Subcutaneous abdominal adipose tissue (tissue), 5 donors: ENCODE data around the gene FEM1A.
A peak's percentile ranks its signal among the peaks of the same experiment; 100 is the strongest.
"Not testable (repeated sequence)": the region's sequence is repeated elsewhere in the genome, so short reads cannot be mapped to it uniquely, and the experiment has no call there.

ENCODE experiments used
- H3K27ac ChIP-seq: one replicate; pipeline ENCODE4 v1.7.0; 2013; ENCODE audit warnings: low read depth, mild to moderate bottlenecking, inconsistent platforms, low read length, moderate library complexity
- H3K27me3 ChIP-seq, 5 donors: one replicate each; pipeline ENCODE4 v1.7.0; 2013; ENCODE audit warnings: low read length in 5 of 5, inconsistent platforms in 1 of 5; ENCODE audit not compliant: control insufficient read depth in 5 of 5, insufficient read depth in 4 of 5
- H3K36me3 ChIP-seq, 5 donors: one replicate each; pipeline ENCODE4 v1.7.0; 2013; ENCODE audit warnings: low read length in 5 of 5; ENCODE audit not compliant: control insufficient read depth in 5 of 5, insufficient read depth in 5 of 5
- H3K4me1 ChIP-seq, 5 donors: one replicate each; pipeline ENCODE4 v1.7.0; 2013; ENCODE audit warnings: low read length in 5 of 5, mild to moderate bottlenecking in 3 of 5, moderate library complexity in 1 of 5; ENCODE audit not compliant: control insufficient read depth in 5 of 5, insufficient read depth in 5 of 5
- H3K4me3 ChIP-seq, 5 donors: one replicate each; pipeline ENCODE4 v1.7.0; 2013; ENCODE audit warnings: low read length in 5 of 5, low read depth in 1 of 5
- H3K9ac ChIP-seq, 5 donors: one replicate each; pipeline ENCODE4 v1.7.0; 2013; ENCODE audit warnings: low read length in 5 of 5, mild to moderate bottlenecking in 4 of 5, moderate library complexity in 3 of 5
- H3K9me3 ChIP-seq, 5 donors: one replicate each; pipeline ENCODE4 v1.7.0; 2013; ENCODE audit warnings: low read length in 5 of 5; ENCODE audit not compliant: control insufficient read depth in 5 of 5
- donor health status: healthy.
- donor health status: healthy.
- donor health status: healthy.
- donor health status: healthy.
- donor health status: healthy.

The FEM1A gene

DNA sequence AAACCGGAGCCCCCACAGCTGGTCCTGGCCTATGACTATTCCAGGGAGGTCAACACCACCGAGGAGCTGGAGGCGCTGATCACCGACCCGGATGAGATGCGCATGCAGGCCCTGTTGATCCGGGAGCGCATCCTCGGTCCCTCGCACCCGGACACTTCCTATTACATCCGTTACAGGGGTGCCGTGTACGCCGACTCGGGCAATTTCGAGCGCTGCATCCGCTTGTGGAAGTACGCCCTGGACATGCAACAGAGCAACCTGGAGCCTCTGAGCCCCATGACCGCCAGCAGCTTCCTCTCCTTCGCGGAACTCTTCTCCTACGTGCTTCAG lies 1.3 kb downstream of the FEM1A start:
- peaks cover 5 to 47% (median 22%) of the 10 kb centered on the region in 5 donors for H3K4me1 ChIP-seq
- H3K27ac ChIP-seq, H3K27me3 ChIP-seq, H3K9ac ChIP-seq, H3K9me3 ChIP-seq: not testable (repeated sequence)
- peaks cover 0 to 37% (median 29%) of the 10 kb centered on the region in 5 donors for H3K36me3 ChIP-seq
- H3K4me3 ChIP-seq, result peak overlapping the region in 2 of 5 donors; percentile 78 to 88

DNA sequence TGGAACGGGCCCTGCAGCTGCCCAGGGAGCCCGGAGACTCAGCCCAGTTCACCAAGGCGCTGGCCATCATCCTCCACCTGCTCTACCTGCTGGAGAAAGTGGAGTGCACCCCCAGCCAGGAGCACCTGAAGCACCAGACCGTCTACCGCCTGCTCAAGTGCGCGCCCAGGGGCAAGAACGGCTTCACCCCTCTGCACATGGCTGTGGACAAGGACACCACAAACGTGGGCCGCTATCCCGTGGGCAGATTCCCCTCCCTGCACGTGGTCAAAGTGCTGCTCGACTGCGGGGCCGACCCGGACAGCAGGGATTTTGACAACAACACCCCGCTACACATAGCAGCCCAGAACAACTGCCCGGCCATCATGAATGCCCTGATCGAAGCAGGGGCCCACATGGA lies 1.7 kb downstream of the FEM1A start:
- H3K36me3 ChIP-seq, result peaks cover 0 to 37% (median 29%) of the 10 kb centered on the region in 5 donors
- H3K27me3 ChIP-seq, H3K27ac ChIP-seq: not testable (repeated sequence)

DNA sequence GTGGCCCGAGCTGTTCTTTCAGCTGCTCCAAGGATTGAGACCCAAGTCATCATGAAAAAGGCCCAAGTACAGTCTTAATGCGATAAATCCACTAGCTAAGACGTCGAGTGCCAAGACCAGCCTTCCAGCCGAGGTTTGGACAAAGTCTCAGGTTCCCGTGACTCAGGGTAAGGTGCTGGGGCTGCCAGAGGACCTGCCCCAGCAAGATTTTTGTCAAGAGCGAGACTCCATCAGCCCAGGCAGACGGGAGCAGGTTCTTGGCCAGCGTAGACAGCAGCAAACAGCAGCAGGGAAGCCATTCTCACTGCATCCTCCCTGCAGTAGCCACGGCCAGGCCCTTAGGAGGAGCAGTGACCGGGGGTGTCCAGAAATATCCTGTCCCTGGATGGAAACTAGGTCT lies 3.4 kb downstream of the FEM1A start:
- Histone ChIP-seq H3K4me1 (peaks cover 5 to 44% (median 22%) of the 10 kb centered on the region in 5 donors), H3K36me3 (peaks cover 0 to 41% (median 29%) of the 10 kb centered on the region in 5 donors), H3K27ac (no peak overlapping the region), H3K9me3 (peaks cover 0 to 3% (median 0%) of the 10 kb centered on the region in 5 donors), H3K27me3 (peaks cover 0 to 6% (median 0%) of the 10 kb centered on the region in 5 donors), H3K9ac (no peak overlapping the region), H3K4me3 (no peak overlapping the region)

More for the DNA sequence above, 1.7 kb downstream of the FEM1A start:
- H3K9ac ChIP-seq, H3K9me3 ChIP-seq, H3K4me3 ChIP-seq: not testable (repeated sequence)
- H3K4me1 ChIP-seq, result peaks cover 5 to 44% (median 22%) of the 10 kb centered on the region in 5 donors

DNA sequence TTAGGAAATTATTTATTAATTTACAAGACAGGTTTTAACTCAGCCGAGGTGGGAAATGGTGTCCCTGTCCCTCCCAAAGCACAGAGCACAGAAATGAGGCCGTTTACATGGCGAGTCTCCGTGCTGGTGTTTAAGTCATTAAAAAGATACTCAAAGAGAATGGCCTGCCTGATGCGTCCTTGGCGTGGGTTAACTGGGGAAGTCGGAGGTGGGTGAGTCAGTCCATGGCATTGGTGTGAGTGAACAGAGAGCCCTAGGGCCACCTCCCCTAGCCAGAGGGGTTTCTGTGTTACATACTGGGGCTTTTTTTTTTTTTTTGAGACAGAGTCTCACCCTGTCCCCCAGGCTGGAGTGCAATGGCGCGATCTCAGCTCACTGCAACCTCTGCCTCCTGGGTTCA lies 3.9 kb downstream of the FEM1A start:
- no peak overlapping the region for H3K27ac ChIP-seq
- peaks cover 0 to 41% (median 29%) of the 10 kb centered on the region in 5 donors for H3K36me3 ChIP-seq
- H3K9ac ChIP-seq, result no peak overlapping the region
- peaks cover 0 to 6% (median 0%) of the 10 kb centered on the region in 5 donors for H3K27me3 ChIP-seq
- no peak overlapping the region for H3K4me3 ChIP-seq
- peaks cover 0 to 3% (median 0%) of the 10 kb centered on the region in 5 donors for H3K9me3 ChIP-seq
- H3K4me1 ChIP-seq, result peaks cover 5 to 44% (median 22%) of the 10 kb centered on the region in 5 donors

DNA sequence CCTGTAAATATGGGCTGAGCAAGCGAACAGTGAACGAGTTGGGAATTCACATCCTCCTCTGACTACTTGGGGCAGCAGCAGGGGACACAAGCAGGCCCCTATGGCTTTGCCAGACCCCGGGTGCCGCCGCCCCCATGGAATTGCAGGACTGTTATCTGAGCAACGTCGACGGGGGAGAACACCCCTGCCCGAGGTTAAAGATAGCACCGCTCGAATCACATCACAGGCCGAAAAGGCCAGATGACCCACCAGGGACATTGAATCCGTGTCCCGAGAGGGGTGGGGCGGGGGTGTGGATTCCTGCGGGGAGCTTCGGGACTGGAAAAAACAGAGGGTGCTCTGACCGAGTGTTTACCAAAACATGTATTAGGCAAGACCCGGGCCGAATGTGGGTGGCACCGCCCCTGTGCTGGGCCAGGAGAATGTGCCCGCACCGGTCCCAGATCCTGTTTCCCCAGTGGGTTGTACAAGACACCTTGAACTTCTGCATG lies 9.1 kb downstream of the FEM1A start:
- Histone ChIP-seq H3K27me3 (no peaks in the 10 kb centered on the region), H3K36me3 (peaks cover 0 to 14% (median 8%) of the 10 kb centered on the region in 5 donors), H3K27ac (no peak overlapping the region), H3K9ac (no peak overlapping the region), H3K9me3 (no peaks in the 10 kb centered on the region), H3K4me3 (no peak overlapping the region), H3K4me1 (peaks cover 0 to 11% (median 6%) of the 10 kb centered on the region in 5 donors)

DNA sequence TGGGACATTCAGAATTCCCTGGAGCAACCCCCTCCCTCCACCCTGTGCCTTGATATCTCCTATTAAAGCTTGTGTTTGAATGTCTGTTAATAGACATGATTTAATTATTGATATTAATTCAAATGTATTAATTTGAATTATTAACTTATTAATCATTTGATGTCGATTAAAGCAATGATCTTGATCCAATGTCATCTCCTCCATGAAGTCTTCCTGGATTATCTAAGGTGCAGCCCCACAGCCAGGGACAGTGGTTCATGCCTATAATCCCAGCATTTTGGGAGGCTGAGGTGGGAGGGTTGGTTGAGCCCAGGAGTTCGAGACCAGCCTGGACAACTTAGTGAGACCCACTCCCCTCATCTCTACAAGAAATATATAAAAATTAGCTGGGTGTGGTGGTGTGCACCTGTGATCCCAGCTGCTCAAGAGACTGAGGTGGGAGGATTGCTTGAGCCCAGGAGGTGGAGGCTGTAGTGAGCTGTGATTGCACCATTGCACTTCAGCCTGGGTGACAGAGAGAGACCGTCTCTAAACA lies 9.6 kb downstream of the FEM1A start:
- Histone ChIP-seq H3K27ac (no peak overlapping the region), H3K9ac (no peak overlapping the region), H3K4me1 (peaks cover 0 to 11% (median 6%) of the 10 kb centered on the region in 5 donors), H3K27me3 (no peaks in the 10 kb centered on the region), H3K4me3 (no peak overlapping the region), H3K9me3 (no peaks in the 10 kb centered on the region), H3K36me3 (peaks cover 0 to 12% (median 8%) of the 10 kb centered on the region in 5 donors)

DNA sequence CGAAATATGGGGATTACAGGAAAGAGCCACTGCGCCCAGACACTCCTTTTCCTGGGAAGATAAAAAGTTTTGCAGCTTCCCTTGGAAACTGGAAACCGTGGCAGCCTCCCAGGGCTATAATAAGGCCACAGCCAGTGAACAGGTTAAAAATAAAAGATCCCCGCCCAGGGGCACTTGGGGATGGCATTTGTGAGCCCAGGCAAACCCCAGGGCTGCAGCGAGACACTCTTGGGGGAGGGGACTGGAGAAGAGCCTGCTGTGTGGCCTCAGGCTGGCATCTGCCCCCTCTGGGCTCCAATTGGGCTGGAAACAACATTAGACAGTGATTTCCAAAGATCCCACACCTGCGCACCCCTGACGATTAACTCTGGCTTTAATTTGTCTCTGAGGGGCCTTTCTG lies 11.2 kb downstream of the FEM1A start:
- H3K9me3 ChIP-seq, result no peaks in the 10 kb centered on the region
- peaks cover 0 to 4% (median 0%) of the 10 kb centered on the region in 5 donors for H3K36me3 ChIP-seq
- no peak overlapping the region for H3K9ac ChIP-seq
- H3K4me3 ChIP-seq, result no peak overlapping the region
- H3K4me1 ChIP-seq, result peaks cover 0 to 6% (median 5%) of the 10 kb centered on the region in 5 donors
- H3K27me3 ChIP-seq, result no peaks in the 10 kb centered on the region
- H3K27ac ChIP-seq, result no peak overlapping the region

DNA sequence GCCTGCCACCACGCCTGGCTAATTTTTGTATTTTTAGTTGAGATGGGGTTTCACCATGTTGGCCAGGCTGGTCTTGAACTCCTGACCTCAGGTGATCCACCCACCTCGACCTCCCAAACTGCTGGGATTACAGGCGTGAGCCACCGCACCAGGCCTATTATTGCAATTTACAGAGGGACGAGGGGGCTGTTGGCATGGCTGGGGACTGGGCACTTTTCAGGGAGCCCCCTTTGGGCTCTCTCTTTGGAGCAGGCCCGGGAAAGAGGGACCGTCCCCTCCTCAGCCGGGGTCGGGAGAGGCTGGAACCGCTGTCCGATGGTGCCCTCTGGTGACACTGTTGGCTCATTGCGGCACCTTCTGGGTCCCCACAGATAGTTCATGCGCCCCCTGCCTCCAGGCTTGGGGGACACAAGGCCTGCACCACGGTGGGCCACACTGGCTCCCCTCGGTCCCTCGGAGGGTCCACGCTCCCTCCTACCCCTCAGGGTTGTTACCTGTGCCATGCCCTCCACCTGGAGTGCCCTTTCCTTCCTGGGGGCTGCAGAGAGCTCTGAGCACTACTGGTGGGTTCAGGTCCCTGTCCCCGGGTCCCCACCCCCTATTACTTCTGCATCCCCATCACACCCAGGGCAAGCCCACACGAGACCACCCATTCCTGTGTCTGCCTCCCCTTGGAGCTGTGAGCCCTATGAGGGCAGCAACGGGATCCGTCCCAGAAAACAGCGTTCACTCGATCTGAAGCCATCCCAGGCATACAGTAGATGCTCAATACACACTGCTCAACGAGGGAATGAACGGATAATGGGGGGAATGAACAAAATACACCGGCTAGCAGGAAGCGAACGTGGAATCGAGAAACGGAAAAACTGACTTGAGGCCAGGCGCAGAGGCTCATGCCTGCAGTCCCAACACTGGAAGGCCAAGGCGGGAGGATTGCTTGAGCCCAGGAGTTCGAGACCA lies 12.5 kb downstream of the FEM1A start:
- Histone ChIP-seq H3K4me3 (peak overlapping the region in 1 of 5 donors; percentile 11), H3K9ac (no peak overlapping the region), H3K9me3 (no peaks in the 10 kb centered on the region), H3K27me3 (no peaks in the 10 kb centered on the region), H3K4me1 (peaks cover 0 to 6% (median 5%) of the 10 kb centered on the region in 5 donors), H3K27ac (no peak overlapping the region), H3K36me3 (no peaks in the 10 kb centered on the region)

DNA sequence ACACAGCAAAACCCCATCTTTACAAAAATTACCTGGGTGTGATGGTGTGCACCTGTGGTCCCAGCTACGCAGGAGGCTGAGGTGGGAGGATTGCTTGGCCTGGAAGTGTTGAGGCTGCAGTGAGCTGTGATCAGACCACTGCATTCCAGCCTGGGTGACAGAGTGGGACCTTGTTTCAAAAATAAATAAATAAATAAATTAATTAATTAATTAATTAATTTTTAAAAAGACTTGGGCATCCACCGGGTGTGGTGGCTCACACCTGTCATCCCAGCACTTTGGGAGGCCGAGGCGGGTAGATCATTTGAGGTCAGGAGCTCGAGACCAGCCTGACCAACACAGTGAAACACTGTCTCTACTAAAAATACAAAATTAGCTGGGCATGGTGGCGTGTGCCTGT lies 13.6 kb downstream of the FEM1A start:
- H3K9ac ChIP-seq, H3K27ac ChIP-seq, H3K9me3 ChIP-seq, H3K27me3 ChIP-seq, H3K4me3 ChIP-seq, H3K36me3 ChIP-seq, H3K4me1 ChIP-seq: not testable (repeated sequence)

DNA sequence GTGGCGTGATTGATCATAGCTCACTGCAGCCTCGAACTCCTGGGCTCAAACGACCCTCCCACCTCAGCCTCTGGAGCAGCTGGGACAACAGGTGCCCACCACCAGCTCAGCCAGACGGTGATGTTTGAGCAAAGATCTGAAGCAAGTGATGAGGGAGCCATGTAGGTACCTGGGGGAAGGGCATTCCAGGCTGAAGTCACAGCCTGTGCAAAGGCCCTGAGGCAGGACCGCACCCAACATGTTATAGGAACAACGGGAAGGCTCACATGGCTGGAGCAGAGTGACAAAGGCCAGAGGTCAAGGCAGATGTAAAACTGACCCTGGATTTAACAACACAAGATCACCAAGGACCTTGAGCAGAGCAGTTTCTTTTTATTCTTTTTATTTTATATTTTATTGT lies 14.8 kb downstream of the FEM1A start:
- Histone ChIP-seq H3K36me3 (no peaks in the 10 kb centered on the region), H3K9me3 (no peaks in the 10 kb centered on the region), H3K4me3 (no peak overlapping the region), H3K27ac (no peak overlapping the region), H3K4me1 (peaks cover 0 to 8% (median 6%) of the 10 kb centered on the region in 5 donors), H3K27me3 (no peaks in the 10 kb centered on the region), H3K9ac (no peak overlapping the region)
